HG02588 (cell line): Measurements from ENCODE around the gene TAOK3.

Source experiments
- ATAC-seq: cut with Tn5 transposase; IDR thresholded peaks from one replicate; pipeline ENCODE4 v1.9.1; 2021; ENCODE audit warnings: mild to moderate bottlenecking, moderate library complexity; ENCODE audit not compliant: unreplicated experiment

TAOK3 gene

GRCh38 chr12:118102609-118103008, 270.1 kb downstream of the TAOK3 start:
- ATAC-seq, result no peak

- no peak for ATAC-seq
Observed at GRCh38 chr12:118102070-118102469, 270.6 kb downstream of the TAOK3 start.

GRCh38 chr12:118101051-118101450, 271.7 kb downstream of the TAOK3 start:
- no peak for ATAC-seq
